GM12878 (cell line): ENCODE measurements around the gene PRKN. TPM values are rescaled to one million over a fixed set of nuclear protein-coding genes. Genes with fewer than 3 reads are reported as not detected.

Source experiments
- ATAC-seq: fragments of 200-7000 bp; cut with Tn5 transposase; 3 replicates; pipeline ENCODE4 v1.9.1; 2020; ENCODE audit warnings: mild to moderate bottlenecking, moderate library complexity
- BruUV-seq: library from RNA; stranded (reverse); fragments of 400-500 nt; replicated peaks from 2 replicates; lab custom pipeline; 2021; lab: Mats Ljungman, UMichigan
- CTCF ChIA-PET: fragments of 300-600 bp; sonication (Branson Sonifier 250); formaldehyde crosslinking; extraction: SDS; loops from one replicate; lab custom pipeline; 2021; ENCODE audit warnings: inconsistent platforms; lab: Yijun Ruan, JAX
- POLR2A ChIA-PET: fragments of 350-600 bp; formaldehyde crosslinking; extraction: SDS; loops from one replicate; lab custom pipeline; 2021; ENCODE audit warnings: inconsistent platforms; lab: Charles Lee
- RAD21 ChIA-PET: fragments of 300-600 bp; sonication (Branson Sonifier 250); formaldehyde crosslinking; loops from one replicate; lab custom pipeline; 2023; ENCODE audit warnings: antibody characterized with exemption; ENCODE audit not compliant: unreplicated experiment; lab: Charles Lee
- SMC1A ChIA-PET: fragments of 300-600 bp; sonication (Branson Sonifier 250); formaldehyde crosslinking; loops from one replicate; lab custom pipeline; 2023; ENCODE audit not compliant: unreplicated experiment, uncharacterized antibody; lab: Charles Lee
- DNase-seq: peaks from one replicate; pipeline ENCODE4 v3.0.0-alpha.2; 2011; ENCODE audit warnings: low read depth, low spot score
- FAIRE-seq: peaks from 3 replicates; lab custom pipeline; 2011; peaks lifted over from hg19 to GRCh38; lab: Jason Lieb, UNC
- H2AFZ ChIP-seq: 2 replicates; pipeline ENCODE4 v1.6.0; 2011; ENCODE audit warnings: low read depth, low read length, control low read depth; ENCODE audit not compliant: control insufficient read depth
- H3K27ac ChIP-seq: 2 replicates; pipeline ENCODE4 v1.5.1; 2011; ENCODE audit warnings: control low read depth; ENCODE audit not compliant: control insufficient read depth, insufficient read depth
- H3K27me3 ChIP-seq, 2 experiments: replicated peaks in 1 of 2; 2 replicates each; pipeline versions ENCODE4 v1.6.0 to v1.6.1; 2011; ENCODE audit warnings: low read length in 1 of 2; ENCODE audit not compliant: control insufficient read depth in 2 of 2, insufficient read depth in 2 of 2
- H3K36me3 ChIP-seq, 2 experiments: 2 replicates each; pipeline ENCODE4 v1.5.1; 2011; ENCODE audit warnings: low read length in 1 of 2; ENCODE audit not compliant: control insufficient read depth in 2 of 2, insufficient read depth in 2 of 2
- H3K4me1 ChIP-seq: 2 replicates; pipeline ENCODE4 v1.6.1; 2011; ENCODE audit warnings: mild to moderate bottlenecking, low read length, moderate library complexity, mixed read lengths; ENCODE audit not compliant: control insufficient read depth, insufficient read depth
- H3K4me2 ChIP-seq: 2 replicates; pipeline ENCODE4 v1.6.0; 2011; ENCODE audit warnings: control low read depth; ENCODE audit not compliant: control insufficient read depth, insufficient read depth
- H3K4me3 ChIP-seq: fragments of 200-600 bp; sonication (generic); 2 replicates; pipeline ENCODE4 v1.5.1; 2016
- H3K79me2 ChIP-seq: 2 replicates; pipeline ENCODE4 v1.6.0; 2011; ENCODE audit warnings: low read length; ENCODE audit not compliant: control insufficient read depth, insufficient read depth
- H3K9ac ChIP-seq: 2 replicates; pipeline ENCODE4 v1.8.0; 2011; ENCODE audit warnings: low read length, control low read depth, mixed read lengths; ENCODE audit not compliant: control insufficient read depth, insufficient read depth
- H3K9me3 ChIP-seq: replicated peaks from 3 replicates; pipeline ENCODE4 v1.5.1; 2011; ENCODE audit warnings: mild to moderate bottlenecking, low read length; ENCODE audit not compliant: control insufficient read depth, insufficient read depth
- H4K20me1 ChIP-seq: 2 replicates; pipeline ENCODE4 v1.6.0; 2011; ENCODE audit not compliant: control insufficient read depth, insufficient read depth
- CHD1 ChIP-seq: IDR thresholded peaks from 2 replicates; pipeline ENCODE4 v1.6.1; 2012; ENCODE audit warnings: low read depth, low read length, improper control_type of control experiment
- IRF5 ChIP-seq: fragments of 450-650 bp; IDR thresholded peaks from 2 replicates; pipeline ENCODE4 v1.6.1; 2017; ENCODE audit warnings: borderline replicate concordance
- NR2C2 ChIP-seq: IDR thresholded peaks from 2 replicates; pipeline ENCODE4 v1.6.1; 2011; ENCODE audit warnings: borderline replicate concordance, low read depth; ENCODE audit not compliant: control insufficient read depth, insufficient read length
- RCOR1 ChIP-seq: conservative IDR thresholded peaks from 2 replicates; pipeline ENCODE4 v1.6.1; 2012; ENCODE audit warnings: low read depth, low read length, improper control_type of control experiment
- RFX5 ChIP-seq: IDR thresholded peaks from 2 replicates; pipeline ENCODE4 v1.6.1; 2011; ENCODE audit warnings: low read depth, low read length, improper control_type of control experiment
- SRF ChIP-seq, 2 experiments: IDR thresholded peaks; 2 replicates each; pipeline ENCODE4 v1.6.1; 2011; ENCODE audit warnings: low read depth in 2 of 2, low read length in 2 of 2, mild to moderate bottlenecking in 1 of 2, moderate library complexity in 1 of 2
- TAF1 ChIP-seq: IDR thresholded peaks from 2 replicates; pipeline ENCODE4 v1.6.1; 2011; ENCODE audit warnings: mild to moderate bottlenecking, low read depth, low read length, borderline replicate concordance
- ZBED1 ChIP-seq: IDR thresholded peaks from 2 replicates; pipeline ENCODE4 v1.6.1; 2016; ENCODE audit warnings: borderline replicate concordance
- ZBTB40 ChIP-seq: fragments of 450-650 bp; IDR thresholded peaks from 2 replicates; pipeline ENCODE4 v1.6.1; 2016; ENCODE audit warnings: mild to moderate bottlenecking, moderate library complexity, borderline replicate concordance
- WGBS: methylation state at CpG from one replicate; pipeline ENCODE4 v1.1.6; 2016; ENCODE audit warnings: low lambda C conversion rate; ENCODE audit not compliant: insufficient replicate concordance, insufficient coverage; ENCODE audit errors: missing lambda C conversion rate; 5-methylcytosine and 5-hydroxymethylcytosine counted together
- in situ Hi-C: fragments of 300-500 bp; cut with MboI; formaldehyde crosslinking; loops from 9 replicates; pipeline ENCODE4 v1.14.3; 2018; ENCODE audit warnings: mixed read lengths
- intact Hi-C: fragments of 100-400 bp; cut with micrococcal nuclease; formaldehyde crosslinking; loops from one replicate; pipeline ENCODE4 v1.14.2; 2022; ENCODE audit not compliant: unreplicated experiment
- polyA plus RNA-seq, 11 experiments: library from polyadenylated mRNA; depleted of rRNA in 4 of 11; unstranded in 6 of 11; stranded (reverse) in 5 of 11; fragments of >200 nt; fragmentation: Nextera tagmentation in 4 of 11; fragmentation: Illumina TruSeq in 1 of 11; extraction: Ambion mirVana in 4 of 11; extraction: Trizol in 1 of 11; gene quantifications; 1 replicate in 1 of 11; 2 replicates in 10 of 11; pipeline versions ENCODE4 v1.2.1 to v1.2.3, GENCODE V29; 2011 to 2016; ENCODE audit warnings: inconsistent platforms in 2 of 11, missing spikeins in 2 of 11, low read depth in 1 of 11
- total RNA-seq, 4 experiments: library from RNA; depleted of rRNA in 3 of 4; stranded (reverse); fragments of >200 nt in 3 of 4; fragmentation: Illumina TruSeq in 1 of 4; extraction: Trizol in 1 of 4; gene quantifications; 2 replicates each; pipeline versions ENCODE4 v1.2.1 to v1.2.3, GENCODE V29; 2013 to 2021

The PRKN gene
- total and polyA plus RNA-seq, 10 of the 15 experiments (the other 5 are each of a cell fraction or from before 2014, with no cell fraction given) = 0.06 to 0.09 TPM; not detected in 8

GRCh38 chr6:161465403-161465802 lies 1262.2 kb downstream of the PRKN start:
- 21% methylated on average over 2 of the region's 2 CpGs for WGBS
- ChIA-PET POLR2A (no interaction called here), SMC1A (interaction anchor here (0.7 kb wide), 2 partner anchors 108 to 1267 kb away, joined by 3 read pairs; no protein-coding TSS in a partner anchor), RAD21 (no interaction called here), CTCF (interaction anchor here (1.8 kb wide), 1 partner anchor 18 kb away, joined by 3 read pairs; no protein-coding TSS in a partner anchor)
- Histone ChIP-seq H3K4me2 (no peak overlapping the region), H3K27me3 (no peaks in the 10 kb centered on the region), H3K79me2 (no peaks in the 10 kb centered on the region), H3K4me1 (no peaks in the 10 kb centered on the region), H3K27ac (no peak overlapping the region), H3K9ac (no peak overlapping the region), H2AFZ (no peak overlapping the region), H3K4me3 (no peak overlapping the region), H3K9me3 (no peaks in the 10 kb centered on the region), H4K20me1 (no peaks in the 10 kb centered on the region), H3K36me3 (no peaks in the 10 kb centered on the region)
- TF ChIP-seq RCOR1 (no peak), ZBTB40 (no peak), ZBED1 (no peak), SRF (IDR thresholded peaks at IDR 0.05; ENCODE audit: low read depth in 2 of 2, low read length in 2 of 2) (no peak), RFX5 (no peak), IRF5 (no peak), NR2C2 (no peak), CHD1 (no peak), TAF1 (no peak)
- ATAC-seq = no peak
- in situ Hi-C loops = no loop called here
- no peak for DNase-seq
- no TSS peak for BruUV-seq
- FAIRE-seq = no peak
- intact Hi-C loops = no loop called here
